GM23248 (cell line): Measurements from ENCODE around the gene MAP2K5. TPM values are rescaled to one million over a fixed set of nuclear protein-coding genes. Genes with fewer than 3 reads are reported as not detected.

Source experiments
- DNase-seq: peaks from one replicate; pipeline ENCODE4 v3.0.0-alpha.2; 2015
- H2AFZ ChIP-seq: fragments of 200-600 bp; sonication (generic); 2 replicates; pipeline ENCODE4 v1.6.1; 2016; ENCODE audit warnings: antibody characterized with exemption
- H3F3A ChIP-seq: fragments of 200-600 bp; sonication (generic); 2 replicates; pipeline ENCODE4 v1.6.1; 2016; ENCODE audit warnings: mild to moderate bottlenecking, antibody characterized with exemption, mixed run types; ENCODE audit not compliant: insufficient read depth
- H3K27ac ChIP-seq: fragments of 200-600 bp; sonication (generic); 2 replicates; pipeline ENCODE4 v1.5.1; 2016; ENCODE audit warnings: mild to moderate bottlenecking
- H3K27me3 ChIP-seq: fragments of 200-600 bp; sonication (generic); replicated peaks from 2 replicates; pipeline ENCODE4 v1.6.1; 2016; ENCODE audit warnings: mild to moderate bottlenecking; ENCODE audit not compliant: insufficient read depth
- H3K36me3 ChIP-seq: fragments of 200-600 bp; sonication (generic); 2 replicates; pipeline ENCODE4 v1.6.1; 2016; ENCODE audit warnings: low read depth, mild to moderate bottlenecking
- H3K4me1 ChIP-seq: fragments of 200-600 bp; sonication (generic); 2 replicates; pipeline ENCODE4 v1.6.1; 2016; ENCODE audit warnings: mild to moderate bottlenecking; ENCODE audit not compliant: insufficient read depth
- H3K4me2 ChIP-seq: fragments of 200-600 bp; sonication (generic); one replicate; pipeline ENCODE4 v1.6.1; 2016; ENCODE audit warnings: mild to moderate bottlenecking; ENCODE audit not compliant: unreplicated experiment
- H3K4me3 ChIP-seq: fragments of 200-600 bp; sonication (generic); 2 replicates; pipeline ENCODE4 v1.5.1; 2016; ENCODE audit warnings: mild to moderate bottlenecking
- H3K79me2 ChIP-seq: fragments of 200-600 bp; sonication (generic); 2 replicates; pipeline ENCODE4 v1.6.1; 2016; ENCODE audit warnings: mild to moderate bottlenecking; ENCODE audit not compliant: insufficient read depth
- H3K9ac ChIP-seq: fragments of 200-600 bp; sonication (generic); 2 replicates; pipeline ENCODE4 v1.6.1; 2016; ENCODE audit warnings: mild to moderate bottlenecking
- H3K9me2 ChIP-seq: fragments of 200-600 bp; sonication (generic); 2 replicates; pipeline ENCODE4 v1.6.1; 2016; ENCODE audit warnings: mixed run types, mild to moderate bottlenecking, moderate library complexity; ENCODE audit not compliant: insufficient read depth
- H3K9me3 ChIP-seq: fragments of 200-600 bp; sonication (generic); one replicate; pipeline ENCODE4 v1.6.1; 2017; ENCODE audit warnings: low read depth
- H4K20me1 ChIP-seq: fragments of 200-600 bp; sonication (generic); 2 replicates; pipeline ENCODE4 v1.6.0; 2016; ENCODE audit not compliant: insufficient read depth
- EZH2 ChIP-seq: fragments of 200-600 bp; sonication (generic); IDR thresholded peaks from 2 replicates; pipeline ENCODE4 v1.6.1; 2018; ENCODE audit warnings: antibody characterized with exemption, mild to moderate bottlenecking; ENCODE audit not compliant: insufficient read depth, poor library complexity, severe bottlenecking
- EZH2phosphoT487 ChIP-seq: fragments of 200-600 bp; sonication (generic); IDR thresholded peaks from 2 replicates; pipeline ENCODE4 v1.6.1; 2018; ENCODE audit warnings: antibody characterized with exemption, moderate library complexity, mild to moderate bottlenecking, low read depth; ENCODE audit not compliant: insufficient read depth
- WGBS, 2 experiments: methylation state at CpG; one replicate each; pipeline ENCODE4 v1.1.6; 2015 to 2017; ENCODE audit warnings: low lambda C conversion rate in 2 of 2, low coverage in 1 of 2; ENCODE audit errors: missing lambda C conversion rate in 2 of 2; 5-methylcytosine and 5-hydroxymethylcytosine counted together
- in situ Hi-C: fragments of 300-500 bp; cut with MboI; formaldehyde crosslinking; loops from 2 replicates; pipeline ENCODE4 v1.15.0; 2020
- polyA plus RNA-seq: library from polyadenylated mRNA; unstranded; fragments of >200 nt; fragmentation: Nextera tagmentation; extraction: Ambion mirVana; gene quantifications from 2 replicates; pipeline ENCODE4 v1.2.1, GENCODE V29; 2016
- total RNA-seq: library from RNA; depleted of rRNA; stranded (reverse); fragments of >200 nt; shearing (Covaris generic); gene quantifications from 2 replicates; pipeline ENCODE4 v1.2.3, GENCODE V29; 2014

MAP2K5 gene
- total and polyA plus RNA-seq, 2 experiments from 2014 or later, result 2.8 to 15.0 TPM

DNA sequence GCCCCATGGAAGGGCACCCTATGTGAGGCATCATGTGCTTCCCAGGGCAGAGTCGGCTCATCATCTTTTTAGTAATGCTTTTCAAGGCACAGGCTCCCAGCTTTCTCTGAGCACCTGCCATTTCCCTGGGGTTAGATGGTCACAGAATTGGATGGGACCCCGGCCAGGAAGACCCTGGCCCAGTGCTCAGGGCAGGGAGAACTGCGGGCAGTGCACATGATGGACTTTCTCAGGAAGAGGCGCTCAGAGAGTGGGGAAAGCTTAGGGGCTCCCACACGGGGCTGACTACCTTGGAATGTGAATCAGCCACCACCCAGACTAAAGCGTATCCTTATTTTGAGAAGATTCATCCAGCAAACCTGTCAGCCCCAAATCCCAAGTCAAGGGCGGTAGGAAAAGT is 266.3 kb downstream of the MAP2K5 start:
- H3K9ac ChIP-seq, result no peak overlapping the region
- no peaks in the 10 kb centered on the region for H4K20me1 ChIP-seq
- H3K9me3 ChIP-seq, result no peaks in the 10 kb centered on the region
- no peak for DNase-seq
- WGBS, 2 experiments, result 92 to 93% methylated on average over 7 of the region's 7 CpGs
- H3K79me2 ChIP-seq, result no peaks in the 10 kb centered on the region
- in situ Hi-C loops, result no loop called here
- H3K27me3 ChIP-seq, result no peaks in the 10 kb centered on the region
- H3K4me3 ChIP-seq, result no peak overlapping the region
- no peaks in the 10 kb centered on the region for H3K9me2 ChIP-seq
- no peaks in the 10 kb centered on the region for H3K4me1 ChIP-seq
- no peaks in the 10 kb centered on the region for H3K36me3 ChIP-seq
- no peaks in the 10 kb centered on the region for H3F3A ChIP-seq
- no peak overlapping the region for H3K4me2 ChIP-seq
- no peak overlapping the region for H2AFZ ChIP-seq
- H3K27ac ChIP-seq, result no peak overlapping the region
- TF ChIP-seq EZH2phosphoT487 (no peak), EZH2 (no peak)

GRCh38 chr15:67809441-67809840 is 266.9 kb downstream of the MAP2K5 start:
- in situ Hi-C loops, result no loop called here
- H3K9ac ChIP-seq, result no peak overlapping the region
- H3K9me2 ChIP-seq, result no peaks in the 10 kb centered on the region
- H3K4me1 ChIP-seq, result no peaks in the 10 kb centered on the region
- H3F3A ChIP-seq, result no peaks in the 10 kb centered on the region
- 79 to 82% methylated on average over 5 of the region's 5 CpGs for WGBS, 2 experiments
- H3K4me2 ChIP-seq, result no peak overlapping the region
- TF ChIP-seq EZH2phosphoT487 (no peak), EZH2 (no peak)
- no peaks in the 10 kb centered on the region for H3K79me2 ChIP-seq
- no peak for DNase-seq
- no peaks in the 10 kb centered on the region for H4K20me1 ChIP-seq
- H3K27ac ChIP-seq, result no peak overlapping the region
- H3K27me3 ChIP-seq, result no peaks in the 10 kb centered on the region
- H3K4me3 ChIP-seq, result no peak overlapping the region
- H3K9me3 ChIP-seq, result no peaks in the 10 kb centered on the region
- no peak overlapping the region for H2AFZ ChIP-seq
- no peaks in the 10 kb centered on the region for H3K36me3 ChIP-seq

DNA sequence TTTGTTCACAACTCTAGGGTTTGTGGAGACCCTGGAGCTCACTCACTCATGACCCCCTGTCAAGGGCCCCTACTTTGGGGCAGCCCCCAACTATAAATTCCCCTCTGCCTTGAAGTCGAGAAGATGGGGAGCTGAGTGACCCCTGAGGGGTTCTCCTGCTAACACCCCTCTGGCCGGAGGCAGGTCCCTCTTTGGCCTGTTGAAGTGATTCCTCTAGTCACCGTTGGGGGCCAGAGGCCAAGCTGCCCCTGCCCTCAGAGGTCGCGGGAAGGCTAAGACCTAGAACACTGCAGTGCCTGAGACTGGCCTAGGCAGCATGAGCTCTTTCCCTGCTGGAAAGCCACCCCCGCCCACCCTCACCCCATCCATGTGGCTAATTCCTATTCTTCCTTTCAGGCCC is 267.4 kb downstream of the MAP2K5 start:
- no peaks in the 10 kb centered on the region for H3K79me2 ChIP-seq
- H4K20me1 ChIP-seq, result no peaks in the 10 kb centered on the region
- no peaks in the 10 kb centered on the region for H3K36me3 ChIP-seq
- no peaks in the 10 kb centered on the region for H3K9me2 ChIP-seq
- no peaks in the 10 kb centered on the region for H3K27me3 ChIP-seq
- in situ Hi-C loops, result no loop called here
- H3K4me1 ChIP-seq, result no peaks in the 10 kb centered on the region
- no peak overlapping the region for H3K4me2 ChIP-seq
- H3K9me3 ChIP-seq, result no peaks in the 10 kb centered on the region
- DNase-seq, result no peak
- 84% methylated on average over 5 to 6 of the region's 6 CpGs for WGBS, 2 experiments
- H3K27ac ChIP-seq, result no peak overlapping the region
- no peak overlapping the region for H2AFZ ChIP-seq
- H3K4me3 ChIP-seq, result no peak overlapping the region
- H3K9ac ChIP-seq, result no peak overlapping the region
- no peaks in the 10 kb centered on the region for H3F3A ChIP-seq
- TF ChIP-seq EZH2, result no peak
- TF ChIP-seq EZH2phosphoT487, result no peak

DNA sequence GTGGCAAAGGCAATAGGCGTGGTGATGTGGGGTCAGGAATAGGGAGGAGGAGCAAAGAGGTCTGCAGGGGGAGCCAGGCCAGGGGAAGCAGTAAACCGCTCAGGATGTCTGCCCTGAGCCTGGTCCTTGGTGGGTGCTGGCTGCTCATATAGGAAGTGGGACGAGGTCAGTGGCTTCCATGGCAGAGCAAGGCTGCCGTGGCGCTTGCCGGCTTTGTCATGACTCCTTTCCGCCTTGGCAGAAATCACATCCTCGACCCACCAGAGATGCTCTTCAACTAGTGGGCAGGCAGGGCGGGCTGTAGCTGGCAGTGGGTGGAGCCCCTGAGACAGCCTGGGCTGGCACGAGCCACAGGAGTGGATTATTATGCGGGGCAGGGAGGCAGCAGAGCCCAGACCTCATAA is 269.7 kb downstream of the MAP2K5 start:
- H3K4me2 ChIP-seq, result no peak overlapping the region
- TF ChIP-seq EZH2phosphoT487 (no peak), EZH2 (no peak)
- no peak for DNase-seq
- no peak overlapping the region for H3K27ac ChIP-seq
- no peak overlapping the region for H3K9ac ChIP-seq
- H3K4me3 ChIP-seq, result no peak overlapping the region
- 84% methylated on average over 10 to 11 of the region's 11 CpGs for WGBS, 2 experiments
- no peaks in the 10 kb centered on the region for H3K27me3 ChIP-seq
- H3K9me3 ChIP-seq, result no peaks in the 10 kb centered on the region
- in situ Hi-C loops, result no loop called here
- no peaks in the 10 kb centered on the region for H3K4me1 ChIP-seq
- H3K79me2 ChIP-seq, result no peaks in the 10 kb centered on the region
- no peaks in the 10 kb centered on the region for H3K36me3 ChIP-seq
- no peak overlapping the region for H2AFZ ChIP-seq
- H4K20me1 ChIP-seq, result no peaks in the 10 kb centered on the region
- H3F3A ChIP-seq, result no peaks in the 10 kb centered on the region
- no peaks in the 10 kb centered on the region for H3K9me2 ChIP-seq

DNA sequence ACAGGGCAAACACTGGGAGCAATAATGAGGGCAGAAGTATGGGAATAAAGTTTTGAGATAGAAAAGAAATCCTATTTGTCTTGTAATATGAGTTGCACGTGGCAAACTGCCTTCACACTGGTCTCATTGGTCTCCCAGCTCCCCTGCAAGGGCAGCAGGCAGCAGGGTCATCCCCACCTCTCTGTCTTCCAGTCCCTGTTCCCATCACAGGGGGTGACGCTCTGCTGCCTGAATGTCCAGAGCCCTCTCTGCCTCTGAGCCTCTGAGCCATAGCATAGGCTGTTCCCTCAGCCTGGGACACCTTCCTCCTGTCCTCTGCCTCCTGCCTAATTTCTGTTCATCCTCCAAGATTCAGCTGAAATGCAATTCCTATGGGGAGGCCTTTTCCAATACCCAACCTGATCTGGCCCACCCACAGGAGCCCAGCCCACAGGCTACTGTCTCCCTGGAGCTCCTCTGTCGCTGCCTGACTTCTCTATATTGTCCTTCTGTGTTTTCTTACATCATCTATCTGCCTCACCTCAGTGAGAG is 270.7 kb downstream of the MAP2K5 start:
- H3K27me3 ChIP-seq, result no peaks in the 10 kb centered on the region
- in situ Hi-C loops, result no loop called here
- H2AFZ ChIP-seq, result no peak overlapping the region
- H3K4me1 ChIP-seq, result no peaks in the 10 kb centered on the region
- H3K9me3 ChIP-seq, result no peaks in the 10 kb centered on the region
- TF ChIP-seq EZH2phosphoT487, result no peak
- no peak for TF ChIP-seq EZH2
- DNase-seq, result no peak
- H3K4me2 ChIP-seq, result no peak overlapping the region
- H4K20me1 ChIP-seq, result no peaks in the 10 kb centered on the region
- 78% methylated on average over 3 of the region's 3 CpGs for WGBS, 2 experiments
- H3K4me3 ChIP-seq, result no peak overlapping the region
- H3K36me3 ChIP-seq, result no peaks in the 10 kb centered on the region
- H3K79me2 ChIP-seq, result no peaks in the 10 kb centered on the region
- no peaks in the 10 kb centered on the region for H3F3A ChIP-seq
- no peak overlapping the region for H3K9ac ChIP-seq
- no peaks in the 10 kb centered on the region for H3K9me2 ChIP-seq
- H3K27ac ChIP-seq, result no peak overlapping the region
